ENCODE data around the gene RNU5B-1.

The RNU5B-1 gene

DNA sequence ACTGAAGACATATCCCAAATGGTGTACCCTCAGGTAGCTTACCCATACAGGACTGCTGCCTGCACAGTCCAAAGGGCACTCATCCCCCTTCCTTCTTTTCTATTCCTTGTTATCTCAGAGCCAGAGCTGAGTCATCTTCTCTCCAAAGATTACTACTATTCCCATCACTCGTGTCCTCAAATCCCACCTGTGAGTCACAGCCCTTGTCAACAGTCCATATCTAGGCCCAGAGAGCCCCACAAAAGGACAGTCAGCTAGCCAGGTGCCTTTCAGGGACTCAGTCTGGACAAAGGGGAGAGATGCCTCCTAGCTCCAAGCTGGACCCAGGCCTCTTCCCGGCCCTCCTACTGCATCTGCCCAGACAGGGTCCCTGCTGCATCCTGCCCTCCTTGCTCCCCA, 28.8 kb upstream of the RNU5B-1 start:
- no peak for DNase-seq (ENCODE audit: extremely low read depth, low read depth)
- no peak overlapping the region for H3K4me3 ChIP-seq (replicated peaks; ENCODE audit: low read depth, low read length)
- TF ChIP-seq, protein P1, sequence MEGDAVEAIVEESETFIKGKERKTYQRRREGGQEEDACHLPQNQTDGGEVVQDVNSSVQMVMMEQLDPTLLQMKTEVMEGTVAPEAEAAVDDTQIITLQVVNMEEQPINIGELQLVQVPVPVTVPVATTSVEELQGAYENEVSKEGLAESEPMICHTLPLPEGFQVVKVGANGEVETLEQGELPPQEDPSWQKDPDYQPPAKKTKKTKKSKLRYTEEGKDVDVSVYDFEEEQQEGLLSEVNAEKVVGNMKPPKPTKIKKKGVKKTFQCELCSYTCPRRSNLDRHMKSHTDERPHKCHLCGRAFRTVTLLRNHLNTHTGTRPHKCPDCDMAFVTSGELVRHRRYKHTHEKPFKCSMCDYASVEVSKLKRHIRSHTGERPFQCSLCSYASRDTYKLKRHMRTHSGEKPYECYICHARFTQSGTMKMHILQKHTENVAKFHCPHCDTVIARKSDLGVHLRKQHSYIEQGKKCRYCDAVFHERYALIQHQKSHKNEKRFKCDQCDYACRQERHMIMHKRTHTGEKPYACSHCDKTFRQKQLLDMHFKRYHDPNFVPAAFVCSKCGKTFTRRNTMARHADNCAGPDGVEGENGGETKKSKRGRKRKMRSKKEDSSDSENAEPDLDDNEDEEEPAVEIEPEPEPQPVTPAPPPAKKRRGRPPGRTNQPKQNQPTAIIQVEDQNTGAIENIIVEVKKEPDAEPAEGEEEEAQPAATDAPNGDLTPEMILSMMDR (IDR thresholded peaks at IDR 0.05; ENCODE audit: low read depth, low read length, missing control alignments), result no peak

DNA sequence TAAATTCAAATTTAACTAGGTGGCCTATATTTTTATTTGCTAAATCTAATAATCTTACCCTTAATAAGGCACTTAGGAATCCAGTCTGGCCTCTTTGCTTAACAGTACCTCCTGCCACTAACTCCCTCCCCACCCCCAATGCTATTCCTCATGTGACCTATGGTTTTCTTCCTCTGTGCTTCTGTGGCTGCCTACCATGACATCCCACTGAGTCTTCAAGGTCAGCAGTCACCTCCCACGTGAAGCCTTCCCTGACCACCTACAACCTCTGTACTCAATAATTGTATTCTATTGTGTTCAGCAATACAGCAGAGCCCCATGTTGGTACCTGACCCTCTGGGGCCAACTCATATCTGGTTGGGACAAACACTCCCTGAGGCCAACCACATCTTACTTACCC, 27.5 kb upstream of the RNU5B-1 start:
- DNase-seq (ENCODE audit: extremely low read depth, low read depth), result no peak

DNA sequence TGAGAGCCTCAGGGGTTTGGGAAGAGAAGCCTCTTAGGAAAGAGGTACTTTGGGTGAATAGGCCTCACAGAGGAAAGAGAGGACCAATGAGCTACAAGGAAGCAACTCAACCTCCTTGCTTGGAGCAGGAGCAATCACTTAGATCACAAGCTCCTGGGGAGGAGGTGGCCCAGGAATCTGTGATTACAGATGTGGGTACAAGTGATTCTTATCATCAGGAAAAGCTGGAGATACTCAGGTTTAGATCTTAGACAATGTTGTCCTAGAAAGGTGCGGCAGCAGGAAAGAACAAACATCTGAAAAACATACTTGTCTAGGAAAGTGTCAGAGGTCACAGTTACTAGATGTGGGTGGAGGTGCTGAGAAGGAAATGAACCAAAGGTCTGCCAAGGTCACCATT, 26.0 kb upstream of the RNU5B-1 start:
- TF ChIP-seq, protein P1 (IDR thresholded peaks at IDR 0.05; ENCODE audit: low read depth, low read length, missing control alignments), result no peak
- DNase-seq (ENCODE audit: extremely low read depth, low read depth), result no peak
- H3K4me3 ChIP-seq (replicated peaks; ENCODE audit: low read depth, low read length), result no peak overlapping the region

More for the DNA sequence above, 27.5 kb upstream of the RNU5B-1 start:
- no peak overlapping the region for H3K4me3 ChIP-seq (replicated peaks; ENCODE audit: low read depth, low read length)
- TF ChIP-seq, protein P1 (IDR thresholded peaks at IDR 0.05; ENCODE audit: low read depth, low read length, missing control alignments), result no peak

DNA sequence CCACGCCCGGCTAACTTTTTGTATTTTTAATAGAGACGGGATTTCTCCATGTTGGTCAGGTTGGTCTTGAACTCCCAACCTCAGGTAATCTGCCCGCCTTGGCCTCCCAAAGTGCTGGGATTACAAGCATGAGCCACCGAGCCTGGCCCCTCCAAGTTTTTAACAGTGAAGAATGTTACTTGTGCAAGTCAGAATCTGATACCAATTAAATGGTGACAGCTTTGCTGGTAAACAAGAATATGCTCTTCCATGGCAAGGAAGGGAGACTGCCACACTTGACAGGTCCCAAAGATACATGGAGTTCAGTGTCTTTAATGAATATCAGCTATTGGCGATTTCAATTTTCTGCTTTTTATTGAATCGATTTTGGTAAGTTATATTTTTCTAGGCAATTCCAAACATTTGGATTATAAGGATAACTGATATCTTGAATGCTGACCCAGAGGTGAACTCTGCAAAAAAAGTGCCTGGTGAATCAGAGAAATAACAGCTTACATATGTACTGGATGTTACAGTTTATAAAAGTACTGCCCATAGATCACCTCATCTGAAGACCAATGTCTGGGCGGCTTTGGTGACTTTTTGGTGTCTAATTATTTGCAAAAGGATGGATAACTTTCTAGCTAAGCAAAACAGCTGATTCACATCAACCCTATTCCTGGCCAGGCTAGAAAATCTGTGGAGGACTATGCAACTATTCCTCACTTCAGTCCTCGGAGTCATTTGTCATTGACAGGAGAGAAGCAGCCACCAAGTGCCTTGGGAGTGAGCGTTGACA, 19.0 kb upstream of the RNU5B-1 start:
- TF ChIP-seq, protein P1 (IDR thresholded peaks at IDR 0.05; ENCODE audit: low read depth, low read length, missing control alignments), result no peak
- DNase-seq (ENCODE audit: extremely low read depth, low read depth), result no peak
- peak overlapping the region; percentile 56 for H3K4me3 ChIP-seq (replicated peaks; ENCODE audit: low read depth, low read length)

DNA sequence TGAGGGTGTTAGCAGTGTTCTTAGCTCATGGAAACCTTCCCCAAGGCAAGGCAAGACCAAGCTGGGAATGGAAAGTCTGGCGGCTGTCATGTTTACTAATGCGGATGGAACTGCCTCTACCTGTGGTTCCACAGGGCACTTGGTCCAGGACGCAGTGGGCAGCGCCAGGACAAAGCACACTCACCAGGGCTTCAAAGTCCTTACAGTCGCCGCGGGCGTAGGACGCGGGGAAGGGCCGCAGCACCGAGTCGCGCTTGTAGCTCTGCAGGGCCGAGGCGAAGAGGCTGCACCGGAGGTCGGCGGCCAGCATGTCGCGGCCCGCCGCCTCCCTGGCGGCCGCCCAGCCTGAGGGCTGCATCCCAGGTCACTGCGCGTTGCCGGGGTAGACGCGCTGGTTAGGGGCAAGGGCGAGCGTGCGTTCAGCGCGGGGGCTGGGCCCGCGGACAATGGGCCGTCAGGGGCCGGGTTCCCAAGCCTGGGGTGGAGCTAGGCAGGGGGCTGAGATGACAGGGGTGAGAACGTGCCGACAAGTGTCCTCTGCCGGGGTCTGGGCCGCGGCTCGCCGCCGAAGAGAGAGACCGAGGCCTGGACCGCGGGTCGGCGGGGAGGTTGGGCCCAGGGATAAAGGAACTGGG, 18.3 kb upstream of the RNU5B-1 start:
- DNase-seq (ENCODE audit: extremely low read depth, low read depth), result no peak
- TF ChIP-seq, protein P1 (IDR thresholded peaks at IDR 0.05; ENCODE audit: low read depth, low read length, missing control alignments), result no peak

DNA sequence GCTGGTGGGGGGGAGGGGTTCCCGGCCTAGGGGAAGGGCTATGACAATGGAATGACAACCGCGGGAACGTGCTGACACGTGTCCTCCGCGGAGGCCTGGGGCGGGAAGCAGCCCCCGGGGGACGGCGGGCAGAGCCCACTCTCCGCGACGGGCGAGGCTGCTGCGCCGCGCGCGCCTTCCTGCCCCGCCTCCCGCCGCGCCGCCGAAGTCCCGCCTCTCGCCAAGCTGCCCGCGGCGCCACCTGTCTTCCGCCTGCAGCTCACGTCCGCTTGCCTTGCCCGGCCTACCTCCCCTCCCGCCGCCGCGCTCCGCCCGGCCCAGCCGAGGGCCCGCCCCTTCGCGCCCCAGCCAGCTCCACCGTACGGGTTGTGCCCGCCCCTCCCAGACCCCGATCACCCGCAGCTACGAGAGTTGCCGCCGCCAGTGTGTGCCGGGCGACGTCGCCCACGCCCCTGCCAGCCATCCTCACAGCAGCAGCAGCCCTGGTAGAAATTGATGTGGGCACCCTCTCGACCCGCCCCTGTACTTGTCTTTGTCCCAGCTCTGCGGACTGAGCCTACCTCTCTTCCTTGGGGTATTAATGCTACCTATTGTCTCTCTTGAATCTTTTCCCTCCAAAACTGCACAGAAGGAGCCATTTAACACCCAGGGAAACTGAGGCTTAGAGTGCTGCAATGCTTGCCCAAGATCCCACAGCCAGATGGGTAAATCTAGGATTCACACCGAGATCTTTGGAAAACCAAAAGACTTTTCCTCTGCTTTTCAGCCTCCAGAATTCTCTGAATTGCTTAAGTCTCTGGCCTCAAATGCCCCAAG, 17.6 kb upstream of the RNU5B-1 start, which contains the start of gene PARP16:
Gene PARP16 (minus strand): TSS at position 180 of the 816 bp plus-strand sequence. CDS start 457 bp downstream, outside the sequence.
- TF ChIP-seq, protein P1 (IDR thresholded peaks at IDR 0.05; ENCODE audit: low read depth, low read length, missing control alignments), result peak; percentile 6
- H3K4me3 ChIP-seq (replicated peaks; ENCODE audit: low read depth, low read length), result peak within 1 kb of the TSS; percentile 56
- no peak for DNase-seq (ENCODE audit: extremely low read depth, low read depth)

More for the DNA sequence above, 18.3 kb upstream of the RNU5B-1 start:
- peak overlapping the region; percentile 56 for H3K4me3 ChIP-seq (replicated peaks; ENCODE audit: low read depth, low read length)
